ENCODE data around the gene GALNT18. TPM values are rescaled to one million over a fixed set of nuclear protein-coding genes. Genes with fewer than 3 reads are reported as not detected.

Gene GALNT18
- total and polyA plus RNA-seq, 4 donors: 17.7 to 109 (median 63.7) TPM

DNA sequence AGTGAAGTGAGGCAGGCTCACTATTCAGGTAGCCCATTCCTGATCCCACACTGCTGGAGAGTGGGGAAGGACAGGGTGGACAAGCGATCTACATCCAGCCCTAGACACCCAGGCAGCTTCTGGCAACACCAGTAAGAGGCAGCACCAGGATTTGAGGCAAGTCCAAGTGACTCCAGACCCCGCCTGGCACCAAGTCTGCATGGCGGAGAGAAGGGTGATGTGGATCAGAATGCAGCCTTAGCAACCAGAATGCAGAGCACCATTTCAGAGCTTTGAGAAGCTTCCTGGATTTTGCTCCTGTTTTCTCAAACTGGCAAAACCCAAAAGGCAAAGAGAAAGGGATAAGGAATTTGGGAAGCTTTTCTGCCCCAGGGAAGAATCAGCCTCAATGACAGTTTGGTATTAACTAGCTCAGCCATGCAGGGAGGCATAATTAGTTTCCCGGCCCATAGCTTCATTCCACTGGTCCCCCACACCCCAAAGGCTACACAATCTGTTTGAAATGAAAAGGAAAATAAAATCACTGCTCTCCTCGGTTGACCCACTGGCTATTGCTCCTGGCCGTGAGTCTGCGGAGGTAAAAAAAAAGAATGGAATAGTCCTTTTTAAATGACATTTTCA is 17.3 kb downstream of the GALNT18 start:
- ATAC-seq (ENCODE audit: insufficient read depth, low FRiP score) (no peak), DNase-seq (no peak)
- TF ChIP-seq, protein P1, sequence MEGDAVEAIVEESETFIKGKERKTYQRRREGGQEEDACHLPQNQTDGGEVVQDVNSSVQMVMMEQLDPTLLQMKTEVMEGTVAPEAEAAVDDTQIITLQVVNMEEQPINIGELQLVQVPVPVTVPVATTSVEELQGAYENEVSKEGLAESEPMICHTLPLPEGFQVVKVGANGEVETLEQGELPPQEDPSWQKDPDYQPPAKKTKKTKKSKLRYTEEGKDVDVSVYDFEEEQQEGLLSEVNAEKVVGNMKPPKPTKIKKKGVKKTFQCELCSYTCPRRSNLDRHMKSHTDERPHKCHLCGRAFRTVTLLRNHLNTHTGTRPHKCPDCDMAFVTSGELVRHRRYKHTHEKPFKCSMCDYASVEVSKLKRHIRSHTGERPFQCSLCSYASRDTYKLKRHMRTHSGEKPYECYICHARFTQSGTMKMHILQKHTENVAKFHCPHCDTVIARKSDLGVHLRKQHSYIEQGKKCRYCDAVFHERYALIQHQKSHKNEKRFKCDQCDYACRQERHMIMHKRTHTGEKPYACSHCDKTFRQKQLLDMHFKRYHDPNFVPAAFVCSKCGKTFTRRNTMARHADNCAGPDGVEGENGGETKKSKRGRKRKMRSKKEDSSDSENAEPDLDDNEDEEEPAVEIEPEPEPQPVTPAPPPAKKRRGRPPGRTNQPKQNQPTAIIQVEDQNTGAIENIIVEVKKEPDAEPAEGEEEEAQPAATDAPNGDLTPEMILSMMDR (IDR thresholded peaks at IDR 0.05; ENCODE audit: control extremely low read depth, extremely low read depth): no peak
- H3K9me3 ChIP-seq (ENCODE audit: control insufficient read depth in 4 of 4, insufficient read depth in 3 of 4, low read length in 3 of 4): no peaks in the 10 kb centered on the region
- H3K4me1 ChIP-seq (ENCODE audit: control insufficient read depth in 5 of 5, insufficient read depth in 5 of 5, low read length in 5 of 5): peaks cover 0 to 16% (median 0%) of the 10 kb centered on the region in 5 donors
- no peaks in the 10 kb centered on the region for H3K36me3 ChIP-seq (ENCODE audit: control insufficient read depth in 4 of 4, insufficient read depth in 4 of 4, low read length in 4 of 4)
- WGBS, 2 donors: 93% methylated on average over 7 of the region's 7 CpGs
- no peak overlapping the region for H3K4me3 ChIP-seq
- no peaks in the 10 kb centered on the region for H3K27me3 ChIP-seq (ENCODE audit: control insufficient read depth in 3 of 3, insufficient read depth in 3 of 3, low read length in 2 of 3)
- no peak overlapping the region for H3K9ac ChIP-seq (ENCODE audit: insufficient read depth in 1 of 2, low read length in 2 of 2)
- no peak overlapping the region for H3K27ac ChIP-seq (ENCODE audit: low read depth in 1 of 2, low read length in 1 of 2)

DNA sequence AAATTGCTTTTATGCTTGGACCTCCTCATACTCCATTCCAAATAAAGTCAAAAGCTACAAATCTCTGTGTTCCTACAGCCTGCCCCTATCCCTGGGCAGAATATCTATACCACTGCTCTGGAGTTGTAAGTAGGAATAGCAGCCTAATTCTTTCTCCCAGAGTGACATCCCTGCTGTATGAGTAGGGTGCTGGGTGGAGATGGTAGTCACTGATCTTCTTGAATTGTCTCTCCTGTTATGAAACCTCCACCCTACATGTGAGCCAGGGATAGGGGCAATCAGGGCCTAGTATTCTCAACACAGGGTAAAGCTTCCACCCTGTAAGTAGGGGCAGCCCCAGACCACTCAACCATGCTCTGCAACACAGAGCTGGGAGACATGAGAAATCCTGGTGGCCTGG is 19.8 kb downstream of the GALNT18 start:
- Histone ChIP-seq H3K27ac (ENCODE audit: low read depth in 1 of 2, low read length in 1 of 2) (no peak overlapping the region), H3K27me3 (ENCODE audit: control insufficient read depth in 3 of 3, insufficient read depth in 3 of 3, low read length in 2 of 3) (no peaks in the 10 kb centered on the region), H3K36me3 (ENCODE audit: control insufficient read depth in 4 of 4, insufficient read depth in 4 of 4, low read length in 4 of 4) (no peaks in the 10 kb centered on the region), H3K9me3 (ENCODE audit: control insufficient read depth in 4 of 4, insufficient read depth in 3 of 4, low read length in 3 of 4) (no peaks in the 10 kb centered on the region), H3K9ac (ENCODE audit: insufficient read depth in 1 of 2, low read length in 2 of 2) (no peak overlapping the region), H3K4me3 (no peak overlapping the region), H3K4me1 (ENCODE audit: control insufficient read depth in 5 of 5, insufficient read depth in 5 of 5, low read length in 5 of 5) (peaks cover 0 to 8% (median 0%) of the 10 kb centered on the region in 5 donors)
- no peak for ATAC-seq (ENCODE audit: insufficient read depth, low FRiP score)
- TF ChIP-seq, protein P1 (IDR thresholded peaks at IDR 0.05; ENCODE audit: control extremely low read depth, extremely low read depth): no peak
- DNase-seq: no peak

DNA sequence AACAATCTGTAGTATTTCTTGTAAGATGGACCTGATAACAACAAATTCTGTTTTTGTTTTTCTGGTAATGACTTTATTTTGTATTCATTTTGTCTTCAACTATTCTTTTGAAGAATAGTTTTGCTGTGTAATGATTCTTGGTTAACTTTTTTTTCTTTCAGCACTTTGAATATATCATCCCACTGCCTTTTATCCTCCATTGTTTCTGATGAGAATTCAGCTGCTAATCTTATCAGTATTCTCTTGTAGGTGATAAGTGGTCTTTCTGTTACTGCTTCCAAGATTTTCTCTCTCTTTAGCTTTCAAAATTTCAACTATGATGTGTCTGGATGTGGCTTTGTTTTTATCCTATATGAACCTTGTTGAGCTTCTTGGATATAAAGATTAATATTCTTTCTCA is 21.5 kb downstream of the GALNT18 start:
- TF ChIP-seq, protein P1 (IDR thresholded peaks at IDR 0.05; ENCODE audit: control extremely low read depth, extremely low read depth): no peak
- Histone ChIP-seq H3K9ac (ENCODE audit: insufficient read depth in 1 of 2, low read length in 2 of 2) (no peak overlapping the region), H3K4me1 (ENCODE audit: control insufficient read depth in 5 of 5, insufficient read depth in 5 of 5, low read length in 5 of 5) (peaks cover 0 to 3% (median 0%) of the 10 kb centered on the region in 5 donors), H3K27ac (ENCODE audit: low read depth in 1 of 2, low read length in 1 of 2) (no peak overlapping the region), H3K4me3 (no peak overlapping the region), H3K36me3 (ENCODE audit: control insufficient read depth in 4 of 4, insufficient read depth in 4 of 4, low read length in 4 of 4) (no peaks in the 10 kb centered on the region), H3K27me3 (ENCODE audit: control insufficient read depth in 3 of 3, insufficient read depth in 3 of 3, low read length in 2 of 3) (no peaks in the 10 kb centered on the region), H3K9me3 (ENCODE audit: control insufficient read depth in 4 of 4, insufficient read depth in 3 of 4, low read length in 3 of 4) (no peaks in the 10 kb centered on the region)
- ATAC-seq (ENCODE audit: insufficient read depth, low FRiP score) (no peak), DNase-seq (no peak)

DNA sequence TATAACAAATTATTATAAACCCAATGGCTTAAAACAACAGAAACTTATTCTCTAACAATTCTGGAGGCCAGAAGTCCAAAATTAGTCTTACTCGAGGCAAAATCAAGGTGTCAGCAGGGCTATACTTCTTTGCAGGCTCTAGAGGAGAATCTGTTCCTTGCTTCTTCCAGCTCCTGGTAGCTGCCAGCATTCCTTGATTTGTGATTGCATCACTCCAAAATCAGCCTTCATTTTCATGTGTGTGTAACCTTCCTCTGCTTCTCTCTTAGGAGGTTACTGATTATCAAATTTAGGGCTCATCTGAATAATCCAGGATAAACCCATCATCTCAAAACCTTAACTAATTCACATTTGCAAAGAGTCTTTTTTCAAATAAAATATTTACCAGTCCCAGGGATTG is 23.6 kb downstream of the GALNT18 start:
- WGBS, 2 donors: 91 to 92% methylated on average over 1 of the region's 1 CpG
- H3K4me1 ChIP-seq (ENCODE audit: control insufficient read depth in 5 of 5, insufficient read depth in 5 of 5, low read length in 5 of 5): no peaks in the 10 kb centered on the region
- no peak overlapping the region for H3K27ac ChIP-seq (ENCODE audit: low read depth in 1 of 2, low read length in 1 of 2)
- H3K36me3 ChIP-seq (ENCODE audit: control insufficient read depth in 4 of 4, insufficient read depth in 4 of 4, low read length in 4 of 4): no peaks in the 10 kb centered on the region
- DNase-seq (no peak), ATAC-seq (ENCODE audit: insufficient read depth, low FRiP score) (no peak)
- H3K4me3 ChIP-seq: no peak overlapping the region
- no peaks in the 10 kb centered on the region for H3K27me3 ChIP-seq (ENCODE audit: control insufficient read depth in 3 of 3, insufficient read depth in 3 of 3, low read length in 2 of 3)
- TF ChIP-seq, protein P1 (IDR thresholded peaks at IDR 0.05; ENCODE audit: control extremely low read depth, extremely low read depth): no peak
- H3K9ac ChIP-seq (ENCODE audit: insufficient read depth in 1 of 2, low read length in 2 of 2): no peak overlapping the region
- no peaks in the 10 kb centered on the region for H3K9me3 ChIP-seq (ENCODE audit: control insufficient read depth in 4 of 4, insufficient read depth in 3 of 4, low read length in 3 of 4)
